T-helper 1 cell (primary cell): ENCODE measurements around the gene PTCH2.
A peak's percentile ranks its signal among the peaks of the same experiment; 100 is the strongest.
"Not testable (repeated sequence)": the region's sequence is repeated elsewhere in the genome, so short reads cannot be mapped to it uniquely, and the experiment has no call there.

Experiments used
- DNase-seq, 5 donors: peaks; one replicate each; pipeline ENCODE4 v3.0.0-alpha.2; 2012 to 2020

Gene PTCH2

GRCh38 chr1:44819608-44820327, 23.3 kb downstream of the PTCH2 start:
- peak; percentile 56 to 91 (median 66) for DNase-seq

- no peak for DNase-seq
Measured at GRCh38 chr1:44819196-44819607, 23.9 kb downstream of the PTCH2 start.

- DNase-seq, result no peak
Measured at GRCh38 chr1:44817771-44818495, 25.1 kb downstream of the PTCH2 start.

- DNase-seq, result no peak
Measured at GRCh38 chr1:44817307-44817706, 25.7 kb downstream of the PTCH2 start.

- DNase-seq, result not testable (repeated sequence)
Measured at GRCh38 chr1:44815926-44816325, 27.1 kb downstream of the PTCH2 start.

GRCh38 chr1:44812822-44813543, 30.1 kb downstream of the PTCH2 start:
- DNase-seq, result no peak

GRCh38 chr1:44811234-44811633, 31.8 kb downstream of the PTCH2 start:
- no peak for DNase-seq

GRCh38 chr1:44810762-44811105, 32.3 kb downstream of the PTCH2 start:
- not testable (repeated sequence) for DNase-seq

- DNase-seq, result peak in 2 of 5 donors; percentile 33 to 36
Measured at GRCh38 chr1:44810101-44810761, 32.8 kb downstream of the PTCH2 start.

- DNase-seq, result peak; percentile 71 to 98 (median 84)
Measured at GRCh38 chr1:44808938-44809917, 33.8 kb downstream of the PTCH2 start.

GRCh38 chr1:44808063-44808937, 34.8 kb downstream of the PTCH2 start, which contains the start of gene BTBD19:
Gene BTBD19, plus strand, starts transcription at chr1:44808523. Its CDS starts 298 bp downstream, at chr1:44808821.
- DNase-seq, result peak; percentile 48 to 68 (median 61)

GRCh38 chr1:44807364-44808062, 35.5 kb downstream of the PTCH2 start:
- peak; percentile 85 to 94 (median 88) for DNase-seq

GRCh38 chr1:44806704-44807363, 36.2 kb downstream of the PTCH2 start, which contains the start of gene DYNLT4:
Gene DYNLT4, minus strand, starts transcription at chr1:44807351. Its CDS starts 683 bp downstream, at chr1:44806668.
- DNase-seq, result no peak

- peak in 2 of 5 donors; percentile 38 to 47 for DNase-seq
Measured at GRCh38 chr1:44806025-44806703, 36.9 kb downstream of the PTCH2 start.

GRCh38 chr1:44805311-44806024, 37.6 kb downstream of the PTCH2 start:
- peak in 1 of 5 donors; percentile 21 for DNase-seq

- no peak for DNase-seq
Measured at GRCh38 chr1:44803312-44804095, 39.5 kb downstream of the PTCH2 start.

GRCh38 chr1:44803062-44803311, 40.1 kb downstream of the PTCH2 start:
- DNase-seq, result no peak
